SK-N-SH treated with all-trans-retinoic acid at 6 μM for 48 hours (cell line): Measurements from ENCODE around the gene SEZ6L2.

Experiments
- ATAC-seq: fragments of 200-7000 bp; cut with Tn5 transposase; 3 replicates; pipeline ENCODE4 v1.9.1; 2020; ENCODE audit warnings: mild to moderate bottlenecking, moderate library complexity
- CREB5 ChIP-seq: fragments of 250-450 bp; sonication (Bioruptor Pico); IDR thresholded peaks from 2 replicates; pipeline ENCODE4 v1.5.1; 2020; ENCODE audit warnings: low read depth, mild to moderate bottlenecking, moderate library complexity
- CSDC2 ChIP-seq: fragments of 250-450 bp; sonication (Bioruptor Pico); IDR thresholded peaks from 2 replicates; pipeline ENCODE4 v1.5.0; 2020; ENCODE audit warnings: mild to moderate bottlenecking, moderate library complexity
- ESRRG ChIP-seq: fragments of 250-450 bp; sonication (Bioruptor Pico); IDR thresholded peaks from 2 replicates; pipeline ENCODE4 v1.6.1; 2021; ENCODE audit warnings: mild to moderate bottlenecking
- ISL1 ChIP-seq: fragments of 250-450 bp; sonication (Bioruptor Pico); IDR thresholded peaks from 2 replicates; pipeline ENCODE4 v2.1.2; 2022; ENCODE audit warnings: mild to moderate bottlenecking, moderate library complexity
- OSR1 ChIP-seq: fragments of 250-450 bp; sonication (Bioruptor Pico); IDR thresholded peaks from 2 replicates; pipeline ENCODE4 v1.8.0; 2022; ENCODE audit warnings: moderate library complexity, mild to moderate bottlenecking, inconsistent platforms
- PPARA ChIP-seq: fragments of 250-450 bp; sonication (Bioruptor Pico); IDR thresholded peaks from 2 replicates; pipeline ENCODE4 v1.5.0; 2020; ENCODE audit warnings: mild to moderate bottlenecking, borderline replicate concordance
- RARB ChIP-seq: fragments of 250-450 bp; sonication (Bioruptor Pico); IDR thresholded peaks from 2 replicates; pipeline ENCODE4 v1.8.0; 2021; ENCODE audit warnings: mild to moderate bottlenecking, moderate library complexity
- SNAI2 ChIP-seq: fragments of 250-450 bp; sonication (Bioruptor Pico); IDR thresholded peaks from 2 replicates; pipeline ENCODE4 v1.5.0; 2020; ENCODE audit warnings: mild to moderate bottlenecking, moderate library complexity
- TCF4 ChIP-seq: fragments of 250-450 bp; sonication (Bioruptor Pico); IDR thresholded peaks from 2 replicates; pipeline ENCODE4 v1.8.0; 2021; ENCODE audit warnings: mild to moderate bottlenecking, moderate library complexity, borderline replicate concordance
- TOX ChIP-seq: fragments of 250-450 bp; sonication (Bioruptor Pico); IDR thresholded peaks from 2 replicates; pipeline ENCODE4 v1.8.0; 2021; ENCODE audit warnings: mild to moderate bottlenecking, moderate library complexity, borderline replicate concordance
- TSHZ2 ChIP-seq: fragments of 250-450 bp; sonication (Bioruptor Pico); IDR thresholded peaks from 2 replicates; pipeline ENCODE4 v1.5.0; 2020; ENCODE audit warnings: mild to moderate bottlenecking, moderate library complexity
- ZC3H10 ChIP-seq: fragments of 250-450 bp; sonication (Bioruptor Pico); IDR thresholded peaks from 2 replicates; pipeline ENCODE4 v1.5.1; 2021; ENCODE audit warnings: mild to moderate bottlenecking, moderate library complexity
- ZFP3 ChIP-seq: fragments of 250-450 bp; sonication (Bioruptor Pico); IDR thresholded peaks from 2 replicates; pipeline ENCODE4 v1.5.0; 2020; ENCODE audit warnings: mild to moderate bottlenecking, moderate library complexity
- ZNF565 ChIP-seq: fragments of 450-650 bp; formaldehyde crosslinking; conservative IDR thresholded peaks from 2 replicates; pipeline ENCODE4 v1.5.0; 2020; ENCODE audit warnings: low read depth, mild to moderate bottlenecking, moderate library complexity
- ZNF70 ChIP-seq: fragments of 450-650 bp; formaldehyde crosslinking; IDR thresholded peaks from 2 replicates; pipeline ENCODE4 v1.5.0; 2020; ENCODE audit warnings: mild to moderate bottlenecking, moderate library complexity
- ZNF8 ChIP-seq: fragments of 450-650 bp; formaldehyde crosslinking; IDR thresholded peaks from 2 replicates; pipeline ENCODE4 v1.5.0; 2020; ENCODE audit warnings: mild to moderate bottlenecking, moderate library complexity
- TF ChIP-seq, protein P1 (sequence below): fragments of 250-450 bp; sonication (Bioruptor Pico); IDR thresholded peaks from 2 replicates; pipeline ENCODE4 v1.8.0; 2021; ENCODE audit warnings: low read depth, mild to moderate bottlenecking, moderate library complexity, borderline replicate concordance
- TF ChIP-seq, protein P2 (sequence below): fragments of 250-450 bp; sonication (Bioruptor Pico); IDR thresholded peaks from 2 replicates; pipeline ENCODE4 v1.5.1; 2021; ENCODE audit warnings: mild to moderate bottlenecking, moderate library complexity

SEZ6L2 gene

GRCh38 chr16:29894352-29894751, 5.0 kb downstream of the SEZ6L2 start:
- TF ChIP-seq SNAI2 (CRISPR knock-in tag), result no peak
- TF ChIP-seq, protein P1, sequence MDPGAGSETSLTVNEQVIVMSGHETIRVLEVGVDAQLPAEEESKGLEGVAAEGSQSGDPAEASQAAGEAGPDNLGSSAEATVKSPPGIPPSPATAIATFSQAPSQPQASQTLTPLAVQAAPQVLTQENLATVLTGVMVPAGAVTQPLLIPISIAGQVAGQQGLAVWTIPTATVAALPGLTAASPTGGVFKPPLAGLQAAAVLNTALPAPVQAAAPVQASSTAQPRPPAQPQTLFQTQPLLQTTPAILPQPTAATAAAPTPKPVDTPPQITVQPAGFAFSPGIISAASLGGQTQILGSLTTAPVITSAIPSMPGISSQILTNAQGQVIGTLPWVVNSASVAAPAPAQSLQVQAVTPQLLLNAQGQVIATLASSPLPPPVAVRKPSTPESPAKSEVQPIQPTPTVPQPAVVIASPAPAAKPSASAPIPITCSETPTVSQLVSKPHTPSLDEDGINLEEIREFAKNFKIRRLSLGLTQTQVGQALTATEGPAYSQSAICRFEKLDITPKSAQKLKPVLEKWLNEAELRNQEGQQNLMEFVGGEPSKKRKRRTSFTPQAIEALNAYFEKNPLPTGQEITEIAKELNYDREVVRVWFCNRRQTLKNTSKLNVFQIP (CRISPR knock-in tag), result no peak
- TF ChIP-seq ZNF70 (CRISPR knock-in tag), result no peak
- no peak for TF ChIP-seq ZNF8
- no peak for TF ChIP-seq TOX (CRISPR knock-in tag)
- no peak for TF ChIP-seq ESRRG (CRISPR knock-in tag)
- no peak for TF ChIP-seq ZNF565 (CRISPR knock-in tag)
- TF ChIP-seq CSDC2 (CRISPR knock-in tag), result no peak
- no peak for TF ChIP-seq ISL1
- no peak for TF ChIP-seq CREB5
- no peak for ATAC-seq

DNA sequence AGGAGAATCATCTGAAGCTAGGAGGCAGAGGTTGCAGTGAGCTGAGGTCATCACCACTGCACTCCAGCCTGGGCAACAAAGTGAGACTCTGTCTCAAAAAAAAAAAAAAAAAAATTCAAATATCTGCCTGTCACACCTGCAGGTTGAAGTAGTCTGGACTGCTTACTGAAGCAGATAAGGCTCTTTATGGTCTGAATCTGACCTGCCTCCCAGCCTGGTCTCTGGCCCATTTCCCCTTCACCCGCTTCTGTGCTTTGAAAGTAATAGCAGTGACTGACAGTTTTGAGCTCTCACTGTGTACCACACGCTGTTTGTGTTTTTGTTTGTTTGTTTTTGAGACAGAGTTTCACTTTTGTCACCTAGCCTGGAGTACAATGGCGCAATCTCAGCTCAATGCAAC, 5.8 kb downstream of the SEZ6L2 start:
- TF ChIP-seq, protein P2, sequence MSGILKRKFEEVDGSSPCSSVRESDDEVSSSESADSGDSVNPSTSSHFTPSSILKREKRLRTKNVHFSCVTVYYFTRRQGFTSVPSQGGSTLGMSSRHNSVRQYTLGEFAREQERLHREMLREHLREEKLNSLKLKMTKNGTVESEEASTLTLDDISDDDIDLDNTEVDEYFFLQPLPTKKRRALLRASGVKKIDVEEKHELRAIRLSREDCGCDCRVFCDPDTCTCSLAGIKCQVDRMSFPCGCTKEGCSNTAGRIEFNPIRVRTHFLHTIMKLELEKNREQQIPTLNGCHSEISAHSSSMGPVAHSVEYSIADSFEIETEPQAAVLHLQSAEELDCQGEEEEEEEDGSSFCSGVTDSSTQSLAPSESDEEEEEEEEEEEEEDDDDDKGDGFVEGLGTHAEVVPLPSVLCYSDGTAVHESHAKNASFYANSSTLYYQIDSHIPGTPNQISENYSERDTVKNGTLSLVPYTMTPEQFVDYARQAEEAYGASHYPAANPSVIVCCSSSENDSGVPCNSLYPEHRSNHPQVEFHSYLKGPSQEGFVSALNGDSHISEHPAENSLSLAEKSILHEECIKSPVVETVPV, result no peak
- TF ChIP-seq TSHZ2 (CRISPR knock-in tag) (no peak), TOX (CRISPR knock-in tag) (no peak), CSDC2 (CRISPR knock-in tag) (no peak), PPARA (CRISPR knock-in tag) (no peak), RARB (CRISPR knock-in tag) (no peak), OSR1 (CRISPR knock-in tag) (no peak), ZC3H10 (CRISPR knock-in tag) (no peak), TCF4 (CRISPR knock-in tag) (no peak), SNAI2 (CRISPR knock-in tag) (no peak), ZNF8 (no peak)
- TF ChIP-seq, protein P1 (CRISPR knock-in tag), result no peak
- ATAC-seq, result no peak

- no peak; the same call in 2 of the 3 replicates for ATAC-seq
- TF ChIP-seq, protein P1 (CRISPR knock-in tag), result no peak
- no peak for TF ChIP-seq ZFP3 (CRISPR knock-in tag)
- TF ChIP-seq TSHZ2 (CRISPR knock-in tag), result no peak
- TF ChIP-seq, protein P2, result no peak
These were observed 6.9 kb downstream of the SEZ6L2 start for GRCh38 chr16:29892458-29892813.
